ENCODE results near the gene PPY.

Gene PPY

GRCh38 chr17:43907425-43907981, 34.8 kb downstream of the PPY start, which contains the start of gene MPP2:
MPP2 (minus strand) TSS chr17:43907536; CDS start chr17:43904460, 3,076 bp downstream.
- TF ChIP-seq REST (IDR thresholded peaks at IDR 0.05; ENCODE audit: insufficient read depth in 1 of 2, low read depth in 2 of 2, low read length in 2 of 2) (no peak), SIN3A (IDR thresholded peaks at IDR 0.05; ENCODE audit: borderline replicate concordance, insufficient read depth, low read length) (no peak), TAF1 (IDR thresholded peaks at IDR 0.05; ENCODE audit: borderline replicate concordance, insufficient read depth, low read length) (no peak), POLR2AphosphoS5 (IDR thresholded peaks at IDR 0.05; ENCODE audit: low read depth, low read length) (no peak), FOXP2 (optimal IDR thresholded peaks at IDR 0.05; ENCODE audit: borderline replicate concordance, extremely low read depth, extremely low read length, insufficient read depth) (no peak)

- TF ChIP-seq SIN3A (IDR thresholded peaks at IDR 0.05; ENCODE audit: borderline replicate concordance, insufficient read depth, low read length) = no peak
- no peak for TF ChIP-seq FOXP2 (optimal IDR thresholded peaks at IDR 0.05; ENCODE audit: borderline replicate concordance, extremely low read depth, extremely low read length, insufficient read depth)
Observed at GRCh38 chr17:43906951-43907424, 35.3 kb downstream of the PPY start.

- TF ChIP-seq REST (IDR thresholded peaks at IDR 0.05; ENCODE audit: insufficient read depth in 1 of 2, low read depth in 2 of 2, low read length in 2 of 2) = no peak
Observed at GRCh38 chr17:43905985-43906852, 36.1 kb downstream of the PPY start.

GRCh38 chr17:43905400-43905984, 36.8 kb downstream of the PPY start:
- TF ChIP-seq TAF1 (IDR thresholded peaks at IDR 0.05; ENCODE audit: borderline replicate concordance, insufficient read depth, low read length) (no peak), POLR2AphosphoS5 (IDR thresholded peaks at IDR 0.05; ENCODE audit: low read depth, low read length) (no peak), REST (IDR thresholded peaks at IDR 0.05; ENCODE audit: insufficient read depth in 1 of 2, low read depth in 2 of 2, low read length in 2 of 2) (no peak), SIN3A (IDR thresholded peaks at IDR 0.05; ENCODE audit: borderline replicate concordance, insufficient read depth, low read length) (no peak), FOXP2 (optimal IDR thresholded peaks at IDR 0.05; ENCODE audit: borderline replicate concordance, extremely low read depth, extremely low read length, insufficient read depth) (no peak)

GRCh38 chr17:43901861-43902589, 40.3 kb downstream of the PPY start:
- no peak for TF ChIP-seq SIN3A (IDR thresholded peaks at IDR 0.05; ENCODE audit: borderline replicate concordance, insufficient read depth, low read length)
